ENCODE results near the gene TOX3.

GRCh38 chr16:52488837-52489289 is 58.1 kb downstream of the TOX3 start:
- TF ChIP-seq POLR2A (IDR thresholded peaks at IDR 0.05; ENCODE audit: insufficient read depth in 1 of 2, low read depth in 2 of 2, low read length in 2 of 2) (no peak), CTCF (CRISPR knock-in tag; IDR thresholded peaks at IDR 0.05) (no peak), TCF7L2 (IDR thresholded peaks at IDR 0.05; ENCODE audit: low read depth, low read length) (no peak), ZNF724P (CRISPR knock-in tag; IDR thresholded peaks at IDR 0.05; ENCODE audit: borderline replicate concordance) (no peak), ZNF501 (CRISPR knock-in tag; IDR thresholded peaks at IDR 0.05) (no peak), POLR2AphosphoS5 (IDR thresholded peaks at IDR 0.05; ENCODE audit: low read depth, low read length) (0 out of 2 replicates have a peak, but pooled peaks have one; percentile 17), ZBTB8A (CRISPR knock-in tag; IDR thresholded peaks at IDR 0.05; ENCODE audit: borderline replicate concordance, low read depth) (no peak), REST (IDR thresholded peaks at IDR 0.05; ENCODE audit: borderline replicate concordance in 1 of 2, low read depth in 1 of 2, low read length in 2 of 2) (peak in 1 of 2 experiments; percentile 77; a peak in 2 of 4 replicates), HMGXB4 (CRISPR knock-in tag; IDR thresholded peaks at IDR 0.05; ENCODE audit: borderline replicate concordance in 1 of 2, low read depth in 1 of 2) (0 out of 4 replicates have a peak, but pooled peaks of 1 of the 2 experiments have one; percentile 10), TERF1 (CRISPR knock-in tag; IDR thresholded peaks at IDR 0.05) (no peak)
